Activated B cell treated with CpG ODN at 0.5 μM for 24 hours (primary cell): ENCODE measurements around the gene RIN3. TPM values are rescaled to one million over a fixed set of nuclear protein-coding genes. Genes with fewer than 3 reads are reported as not detected.

ENCODE experiments used
- ATAC-seq: fragments of 200-7000 bp; cut with Tn5 transposase; one replicate; pipeline ENCODE4 v1.10.0; 2021; ENCODE audit warnings: low read depth, mild to moderate bottlenecking, moderate library complexity
- CTCF ChIA-PET: fragments of 350-600 bp; sonication (Branson Sonifier 250); formaldehyde crosslinking; loops from one replicate; lab custom pipeline; 2021; ENCODE audit warnings: antibody characterized with exemption; lab: Charles Lee
- POLR2A ChIA-PET: fragments of 350-600 bp; sonication (Branson Sonifier 250); formaldehyde crosslinking; loops from one replicate; lab custom pipeline; 2021; ENCODE audit warnings: antibody characterized with exemption; lab: Charles Lee
- DNase-seq: peaks from one replicate; pipeline ENCODE4 v3.0.0; 2022
- H3K27ac Mint-ChIP-seq: one replicate; pipeline ENCODE4 v1.8.0; 2020; ENCODE audit warnings: mixed read lengths
- H3K27me3 Mint-ChIP-seq: one replicate; pipeline ENCODE4 v1.8.0; 2021; ENCODE audit warnings: mixed read lengths
- H3K36me3 Mint-ChIP-seq: one replicate; pipeline ENCODE4 v1.8.0; 2021; ENCODE audit warnings: low read depth, mixed read lengths
- H3K4me1 Mint-ChIP-seq: one replicate; pipeline ENCODE4 v1.8.0; 2021; ENCODE audit warnings: mixed read lengths
- H3K4me3 Mint-ChIP-seq: one replicate; pipeline ENCODE4 v1.8.0; 2020; ENCODE audit warnings: mild to moderate bottlenecking, mixed read lengths
- H3K9me3 Mint-ChIP-seq: one replicate; pipeline ENCODE4 v1.8.0; 2020; ENCODE audit warnings: mixed read lengths
- intact Hi-C: fragments of 100-400 bp; cut with micrococcal nuclease; formaldehyde crosslinking; loops from one replicate; pipeline ENCODE4 v1.15.1; 2024
- total RNA-seq: library from RNA; stranded (reverse); gene quantifications from 2 replicates; pipeline ENCODE4 v1.2.3, GENCODE V29; 2022
- TF ChIP-seq, protein P1 (sequence below): fragments of 200-600 bp; IDR thresholded peaks from one replicate; pipeline ENCODE4 v1.8.0; 2022; ENCODE audit warnings: antibody characterized with exemption, mild to moderate bottlenecking

The RIN3 gene
- total RNA-seq, 1 donor from 2014 or later: 62.6 TPM

DNA sequence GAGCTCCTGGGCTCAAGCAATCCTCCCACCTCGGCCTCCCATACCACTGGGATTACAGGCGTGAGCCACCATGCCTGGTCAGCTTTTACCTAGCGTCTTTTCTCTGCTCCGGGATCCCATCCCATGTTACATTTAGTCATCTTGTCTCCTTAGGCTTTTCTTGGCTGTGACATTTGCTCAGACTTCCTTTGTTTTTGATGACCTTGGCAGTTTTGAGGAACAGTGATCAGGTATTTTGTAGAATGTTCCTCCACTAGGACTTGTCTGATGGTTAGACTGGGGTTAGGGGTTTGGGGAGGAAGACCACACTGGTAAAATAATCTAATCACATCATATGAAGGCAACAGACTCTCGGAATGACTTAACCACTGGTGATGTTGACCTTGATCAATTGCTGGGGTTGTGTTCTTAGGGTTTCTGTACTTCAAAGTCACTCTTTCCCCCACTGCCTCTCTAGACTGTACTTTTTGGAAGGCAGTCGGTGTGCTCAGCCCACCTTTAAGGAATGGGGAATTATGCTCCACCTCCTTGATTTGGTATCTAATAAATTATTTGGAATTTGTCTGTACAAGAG, 48.4 kb downstream of the RIN3 start:
- CTCF ChIA-PET: no interaction called here
- ATAC-seq (no peak), DNase-seq (no peak)
- Mint-ChIP-seq H3K4me3 (no peak overlapping the region), H3K9me3 (no peaks in the 10 kb centered on the region), H3K4me1 (peaks cover 18% of the 10 kb centered on the region), H3K36me3 (peaks cover 28% of the 10 kb centered on the region), H3K27me3 (no peaks in the 10 kb centered on the region), H3K27ac (no peak overlapping the region)
- POLR2A ChIA-PET: no interaction called here
- intact Hi-C loops: no loop called here
- TF ChIP-seq, protein P1, sequence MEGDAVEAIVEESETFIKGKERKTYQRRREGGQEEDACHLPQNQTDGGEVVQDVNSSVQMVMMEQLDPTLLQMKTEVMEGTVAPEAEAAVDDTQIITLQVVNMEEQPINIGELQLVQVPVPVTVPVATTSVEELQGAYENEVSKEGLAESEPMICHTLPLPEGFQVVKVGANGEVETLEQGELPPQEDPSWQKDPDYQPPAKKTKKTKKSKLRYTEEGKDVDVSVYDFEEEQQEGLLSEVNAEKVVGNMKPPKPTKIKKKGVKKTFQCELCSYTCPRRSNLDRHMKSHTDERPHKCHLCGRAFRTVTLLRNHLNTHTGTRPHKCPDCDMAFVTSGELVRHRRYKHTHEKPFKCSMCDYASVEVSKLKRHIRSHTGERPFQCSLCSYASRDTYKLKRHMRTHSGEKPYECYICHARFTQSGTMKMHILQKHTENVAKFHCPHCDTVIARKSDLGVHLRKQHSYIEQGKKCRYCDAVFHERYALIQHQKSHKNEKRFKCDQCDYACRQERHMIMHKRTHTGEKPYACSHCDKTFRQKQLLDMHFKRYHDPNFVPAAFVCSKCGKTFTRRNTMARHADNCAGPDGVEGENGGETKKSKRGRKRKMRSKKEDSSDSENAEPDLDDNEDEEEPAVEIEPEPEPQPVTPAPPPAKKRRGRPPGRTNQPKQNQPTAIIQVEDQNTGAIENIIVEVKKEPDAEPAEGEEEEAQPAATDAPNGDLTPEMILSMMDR: no peak

- TF ChIP-seq, protein P1: no peak
- peaks cover 2% of the 10 kb centered on the region for H3K9me3 Mint-ChIP-seq
- H3K4me1 Mint-ChIP-seq: peaks cover 22% of the 10 kb centered on the region
- ATAC-seq: peak; percentile 83
- no peak overlapping the region for H3K4me3 Mint-ChIP-seq
- POLR2A ChIA-PET: interaction anchor here (1.3 to 1.5 kb wide), 4 partner anchors 14 to 113 kb away, joined by 3 to 6 read pairs (median 3); no protein-coding TSS in a partner anchor
- DNase-seq: no peak
- H3K36me3 Mint-ChIP-seq: peaks cover 25% of the 10 kb centered on the region
- CTCF ChIA-PET: interaction anchor here (0.9 to 1.3 kb wide), 2 partner anchors 8 to 107 kb away, joined by 3 read pairs; no protein-coding TSS in a partner anchor
- no peak overlapping the region for H3K27ac Mint-ChIP-seq
- intact Hi-C loops: no loop called here
- no peaks in the 10 kb centered on the region for H3K27me3 Mint-ChIP-seq
Observed at GRCh38 chr14:92563359-92563758, 49.8 kb downstream of the RIN3 start.

DNA sequence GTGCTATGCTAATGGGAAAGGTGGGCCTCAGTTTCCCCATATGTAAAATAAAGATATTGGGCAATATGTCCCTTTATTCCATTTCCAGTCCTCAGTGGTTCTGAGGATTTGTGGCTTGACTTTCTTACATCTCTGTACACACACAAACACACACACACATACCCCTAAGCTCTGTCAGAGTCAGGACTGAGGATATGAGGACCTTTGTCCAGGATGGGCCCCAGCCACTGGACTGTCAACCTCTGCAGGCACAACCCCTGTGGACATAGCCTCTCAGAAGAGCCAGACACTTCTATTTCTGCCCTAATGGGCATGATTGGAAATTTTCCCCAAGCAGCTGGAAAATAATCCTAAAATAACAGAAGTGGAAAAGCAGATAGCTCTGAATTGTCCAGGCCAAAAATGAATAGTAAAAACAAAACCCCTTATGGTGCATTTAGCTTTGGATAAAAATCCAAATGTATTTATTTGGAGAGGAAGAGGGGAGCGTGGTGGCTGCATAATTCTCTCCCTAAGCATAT, 50.2 kb downstream of the RIN3 start:
- intact Hi-C loops: no loop called here

GRCh38 chr14:92564344-92565039, 50.9 kb downstream of the RIN3 start:
- H3K4me3 Mint-ChIP-seq: no peak overlapping the region
- H3K9me3 Mint-ChIP-seq: peaks cover 2% of the 10 kb centered on the region
- H3K27me3 Mint-ChIP-seq: no peaks in the 10 kb centered on the region
- peaks cover 18% of the 10 kb centered on the region for H3K36me3 Mint-ChIP-seq
- intact Hi-C loops: no loop called here
- peaks cover 33% of the 10 kb centered on the region for H3K4me1 Mint-ChIP-seq
- DNase-seq (no peak), ATAC-seq (no peak)
- CTCF ChIA-PET: interaction anchor here (0.9 to 1.3 kb wide), 2 partner anchors 9 to 105 kb away, joined by 3 read pairs; no protein-coding TSS in a partner anchor
- no peak overlapping the region for H3K27ac Mint-ChIP-seq
- POLR2A ChIA-PET: interaction anchor here (0.6 to 1.5 kb wide), 6 partner anchors 9 to 112 kb away, joined by 3 to 11 read pairs (median 4); no protein-coding TSS in a partner anchor
- TF ChIP-seq, protein P1: no peak

More for the DNA sequence above, 50.2 kb downstream of the RIN3 start:
- H3K4me3 Mint-ChIP-seq: no peak overlapping the region
- ChIA-PET POLR2A (interaction anchor here (0.8 to 1.5 kb wide), 5 partner anchors 14 to 113 kb away, joined by 3 to 11 read pairs (median 3); no protein-coding TSS in a partner anchor), CTCF (interaction anchor here (0.9 to 1.3 kb wide), 2 partner anchors 8 to 106 kb away, joined by 3 read pairs; no protein-coding TSS in a partner anchor)
- H3K36me3 Mint-ChIP-seq: peaks cover 23% of the 10 kb centered on the region
- ATAC-seq (no peak), DNase-seq (no peak)
- TF ChIP-seq, protein P1: no peak
- H3K9me3 Mint-ChIP-seq: peaks cover 2% of the 10 kb centered on the region
- H3K27ac Mint-ChIP-seq: peak overlapping the region; percentile 1
- H3K4me1 Mint-ChIP-seq: peaks cover 27% of the 10 kb centered on the region
- no peaks in the 10 kb centered on the region for H3K27me3 Mint-ChIP-seq
